ENCODE measurements around the gene SMCHD1. TPM values are rescaled to one million over a fixed set of nuclear protein-coding genes. Genes with fewer than 3 reads are reported as not detected.

Gene SMCHD1
- total RNA-seq, 4 donors from 2014 or later = 85.1 to 142 (median 91.7) TPM

DNA sequence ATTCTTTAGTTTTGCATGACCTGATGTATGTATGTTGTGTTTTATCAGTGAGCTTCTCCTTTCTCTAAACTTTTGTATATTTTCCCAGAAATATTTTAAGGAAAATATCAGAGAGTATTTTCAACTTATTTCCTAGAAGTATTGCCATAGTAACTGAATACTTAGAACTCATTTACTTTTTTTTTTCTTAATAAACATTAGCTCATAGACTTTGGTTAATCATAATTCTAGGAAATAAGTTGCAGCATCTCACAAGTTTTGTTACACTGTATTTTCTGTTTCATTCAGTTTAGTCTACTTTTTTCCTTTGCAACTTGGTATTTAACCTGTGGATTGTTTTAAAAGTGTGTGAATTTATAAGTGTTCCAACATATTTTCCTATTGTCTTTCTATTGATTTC is 27.5 kb downstream of the SMCHD1 start:
- TF ChIP-seq, protein P1, sequence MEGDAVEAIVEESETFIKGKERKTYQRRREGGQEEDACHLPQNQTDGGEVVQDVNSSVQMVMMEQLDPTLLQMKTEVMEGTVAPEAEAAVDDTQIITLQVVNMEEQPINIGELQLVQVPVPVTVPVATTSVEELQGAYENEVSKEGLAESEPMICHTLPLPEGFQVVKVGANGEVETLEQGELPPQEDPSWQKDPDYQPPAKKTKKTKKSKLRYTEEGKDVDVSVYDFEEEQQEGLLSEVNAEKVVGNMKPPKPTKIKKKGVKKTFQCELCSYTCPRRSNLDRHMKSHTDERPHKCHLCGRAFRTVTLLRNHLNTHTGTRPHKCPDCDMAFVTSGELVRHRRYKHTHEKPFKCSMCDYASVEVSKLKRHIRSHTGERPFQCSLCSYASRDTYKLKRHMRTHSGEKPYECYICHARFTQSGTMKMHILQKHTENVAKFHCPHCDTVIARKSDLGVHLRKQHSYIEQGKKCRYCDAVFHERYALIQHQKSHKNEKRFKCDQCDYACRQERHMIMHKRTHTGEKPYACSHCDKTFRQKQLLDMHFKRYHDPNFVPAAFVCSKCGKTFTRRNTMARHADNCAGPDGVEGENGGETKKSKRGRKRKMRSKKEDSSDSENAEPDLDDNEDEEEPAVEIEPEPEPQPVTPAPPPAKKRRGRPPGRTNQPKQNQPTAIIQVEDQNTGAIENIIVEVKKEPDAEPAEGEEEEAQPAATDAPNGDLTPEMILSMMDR (IDR thresholded peaks at IDR 0.05; ENCODE audit: low read depth) = no peak

DNA sequence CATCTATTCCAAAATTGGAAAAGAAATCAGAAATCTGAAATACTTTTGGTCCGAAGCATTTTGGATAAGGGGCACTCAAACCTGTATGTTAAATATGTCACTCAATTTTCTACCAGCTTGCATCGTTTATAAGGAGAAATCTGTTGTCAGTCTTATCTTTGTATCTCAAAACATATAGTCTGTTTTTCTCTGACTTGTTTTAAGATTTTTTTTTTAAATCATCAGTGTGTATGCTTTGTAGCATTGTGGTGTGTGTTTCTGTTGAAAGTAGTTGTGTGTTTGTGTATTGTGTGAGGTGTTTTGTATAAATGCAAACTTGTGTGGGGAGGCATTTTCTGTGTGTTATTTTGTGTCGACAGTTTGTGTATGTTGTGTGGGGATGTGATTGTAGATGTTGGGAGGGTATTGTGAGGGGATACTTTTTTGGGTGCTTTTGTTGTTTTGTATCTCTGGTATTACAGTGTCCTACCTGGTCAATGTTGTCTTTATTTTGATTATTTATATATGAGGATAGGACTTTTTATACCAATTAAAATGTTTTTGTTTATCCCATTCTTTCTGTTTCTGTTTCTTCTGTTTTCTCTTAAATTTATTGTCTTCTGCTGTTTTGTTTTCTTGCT is 30.9 kb downstream of the SMCHD1 start:
- TF ChIP-seq, protein P1 (IDR thresholded peaks at IDR 0.05; ENCODE audit: low read depth) = no peak

GRCh38 chr18:2687390-2688001 is 32.0 kb downstream of the SMCHD1 start:
- TF ChIP-seq, protein P1 (IDR thresholded peaks at IDR 0.05; ENCODE audit: low read depth) = no peak

- TF ChIP-seq, protein P1 (IDR thresholded peaks at IDR 0.05; ENCODE audit: low read depth) = no peak
These were observed 37.0 kb downstream of the SMCHD1 start for GRCh38 chr18:2692508-2692907.

- TF ChIP-seq, protein P1 (IDR thresholded peaks at IDR 0.05; ENCODE audit: low read depth) = no peak
These were observed 41.7 kb downstream of the SMCHD1 start for GRCh38 chr18:2697184-2697583.

DNA sequence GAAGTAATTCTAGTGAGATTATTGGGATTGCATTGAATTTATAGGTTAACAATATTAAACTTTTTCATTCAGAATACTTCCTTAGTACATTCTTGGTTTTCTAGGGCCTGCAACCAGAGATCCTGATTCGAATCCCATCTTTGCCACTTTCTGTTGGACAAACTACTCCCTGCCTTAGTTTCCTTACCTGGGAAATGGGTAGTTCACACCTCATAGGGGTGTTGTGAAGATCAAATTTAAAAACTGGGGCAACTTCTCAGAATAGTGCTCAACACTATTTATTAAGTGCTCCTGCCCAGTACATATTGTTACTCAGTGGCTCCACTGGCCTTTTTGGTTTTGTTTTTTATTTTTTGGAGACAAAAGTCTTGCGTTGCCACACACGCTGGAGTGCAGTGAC is 43.5 kb downstream of the SMCHD1 start:
- TF ChIP-seq, protein P1 (IDR thresholded peaks at IDR 0.05; ENCODE audit: low read depth) = no peak

DNA sequence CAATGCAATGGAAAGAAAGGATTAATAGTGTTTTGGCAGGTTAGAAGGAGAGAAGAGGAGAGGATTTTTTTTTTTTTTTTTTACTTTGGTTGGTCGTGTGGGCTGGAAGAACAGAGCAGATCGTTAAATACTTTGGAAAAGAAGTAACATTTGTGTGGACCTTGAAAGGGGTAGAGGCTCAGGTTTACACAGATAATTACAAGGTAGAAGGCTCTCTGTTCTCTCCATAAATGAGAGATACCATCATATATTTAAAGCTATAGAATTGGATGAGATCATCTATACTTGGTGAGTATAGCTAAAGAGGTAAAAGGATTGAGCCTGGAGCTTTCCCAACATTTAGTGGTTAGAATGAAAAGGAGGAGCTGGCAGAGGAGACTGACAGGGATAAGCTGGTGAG is 49.0 kb downstream of the SMCHD1 start:
- TF ChIP-seq, protein P1 (IDR thresholded peaks at IDR 0.05; ENCODE audit: low read depth) = no peak

All from subcutaneous adipose tissue (tissue), 4 donors.